Choroid plexus epithelial cell (primary cell): ENCODE data around the gene PAWR.

Experiments used
- DNase-seq: peaks from one replicate; pipeline ENCODE4 v3.0.0-alpha.2; 2010; ENCODE audit warnings: low read depth
- H3K4me3 ChIP-seq: 2 replicates; pipeline ENCODE4 v1.5.1; 2011; ENCODE audit warnings: low read depth, mild to moderate bottlenecking, control low read depth, low read length, moderate library complexity
- TF ChIP-seq, protein P1 (sequence below): conservative IDR thresholded peaks from 2 replicates; pipeline ENCODE4 v1.5.1; 2011; ENCODE audit warnings: low read depth, mild to moderate bottlenecking, control low read depth, inconsistent platforms, low read length, moderate library complexity

The PAWR gene

GRCh38 chr12:79560225-79560889 is 130.4 kb downstream of the PAWR start:
- H3K4me3 ChIP-seq, result no peak overlapping the region
- DNase-seq, result peak; percentile 5
- TF ChIP-seq, protein P1, sequence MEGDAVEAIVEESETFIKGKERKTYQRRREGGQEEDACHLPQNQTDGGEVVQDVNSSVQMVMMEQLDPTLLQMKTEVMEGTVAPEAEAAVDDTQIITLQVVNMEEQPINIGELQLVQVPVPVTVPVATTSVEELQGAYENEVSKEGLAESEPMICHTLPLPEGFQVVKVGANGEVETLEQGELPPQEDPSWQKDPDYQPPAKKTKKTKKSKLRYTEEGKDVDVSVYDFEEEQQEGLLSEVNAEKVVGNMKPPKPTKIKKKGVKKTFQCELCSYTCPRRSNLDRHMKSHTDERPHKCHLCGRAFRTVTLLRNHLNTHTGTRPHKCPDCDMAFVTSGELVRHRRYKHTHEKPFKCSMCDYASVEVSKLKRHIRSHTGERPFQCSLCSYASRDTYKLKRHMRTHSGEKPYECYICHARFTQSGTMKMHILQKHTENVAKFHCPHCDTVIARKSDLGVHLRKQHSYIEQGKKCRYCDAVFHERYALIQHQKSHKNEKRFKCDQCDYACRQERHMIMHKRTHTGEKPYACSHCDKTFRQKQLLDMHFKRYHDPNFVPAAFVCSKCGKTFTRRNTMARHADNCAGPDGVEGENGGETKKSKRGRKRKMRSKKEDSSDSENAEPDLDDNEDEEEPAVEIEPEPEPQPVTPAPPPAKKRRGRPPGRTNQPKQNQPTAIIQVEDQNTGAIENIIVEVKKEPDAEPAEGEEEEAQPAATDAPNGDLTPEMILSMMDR, result no peak

- no peak overlapping the region for H3K4me3 ChIP-seq
- TF ChIP-seq, protein P1, result no peak
- DNase-seq, result peak; percentile 9
Observed at GRCh38 chr12:79559591-79559990, 131.2 kb downstream of the PAWR start.

DNA sequence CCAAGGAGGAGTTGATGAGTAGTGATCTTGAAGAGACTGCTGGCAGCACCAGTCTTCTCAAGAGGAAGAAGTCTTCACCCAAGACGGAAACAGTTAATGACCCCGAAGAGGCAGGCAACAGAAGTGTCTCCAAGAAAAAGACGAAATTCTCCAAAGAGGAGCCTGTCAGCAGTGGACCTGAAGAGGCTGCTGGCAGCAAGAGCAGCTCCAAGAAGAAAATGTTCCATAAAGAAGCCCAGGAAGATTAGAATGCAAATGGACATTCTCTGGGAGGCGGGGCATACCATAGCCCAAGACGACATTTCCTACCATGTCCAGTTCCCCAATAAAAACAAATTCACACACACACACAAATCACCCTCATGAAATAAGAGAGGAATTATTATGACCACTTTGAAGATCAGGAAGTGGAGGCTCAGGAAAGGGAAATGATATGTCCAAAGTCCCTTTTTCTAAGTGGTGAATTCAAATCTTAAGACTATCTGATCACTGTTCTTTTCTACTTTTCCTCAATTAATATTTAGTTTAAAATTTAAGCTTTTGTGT is 131.8 kb downstream of the PAWR start:
- H3K4me3 ChIP-seq, result no peak overlapping the region
- TF ChIP-seq, protein P1, result no peak
- DNase-seq, result peak; percentile 11

- peak; percentile 70 for DNase-seq
- no peak overlapping the region for H3K4me3 ChIP-seq
- TF ChIP-seq, protein P1, result no peak
Observed at GRCh38 chr12:79557690-79558315, 133.0 kb downstream of the PAWR start.

DNA sequence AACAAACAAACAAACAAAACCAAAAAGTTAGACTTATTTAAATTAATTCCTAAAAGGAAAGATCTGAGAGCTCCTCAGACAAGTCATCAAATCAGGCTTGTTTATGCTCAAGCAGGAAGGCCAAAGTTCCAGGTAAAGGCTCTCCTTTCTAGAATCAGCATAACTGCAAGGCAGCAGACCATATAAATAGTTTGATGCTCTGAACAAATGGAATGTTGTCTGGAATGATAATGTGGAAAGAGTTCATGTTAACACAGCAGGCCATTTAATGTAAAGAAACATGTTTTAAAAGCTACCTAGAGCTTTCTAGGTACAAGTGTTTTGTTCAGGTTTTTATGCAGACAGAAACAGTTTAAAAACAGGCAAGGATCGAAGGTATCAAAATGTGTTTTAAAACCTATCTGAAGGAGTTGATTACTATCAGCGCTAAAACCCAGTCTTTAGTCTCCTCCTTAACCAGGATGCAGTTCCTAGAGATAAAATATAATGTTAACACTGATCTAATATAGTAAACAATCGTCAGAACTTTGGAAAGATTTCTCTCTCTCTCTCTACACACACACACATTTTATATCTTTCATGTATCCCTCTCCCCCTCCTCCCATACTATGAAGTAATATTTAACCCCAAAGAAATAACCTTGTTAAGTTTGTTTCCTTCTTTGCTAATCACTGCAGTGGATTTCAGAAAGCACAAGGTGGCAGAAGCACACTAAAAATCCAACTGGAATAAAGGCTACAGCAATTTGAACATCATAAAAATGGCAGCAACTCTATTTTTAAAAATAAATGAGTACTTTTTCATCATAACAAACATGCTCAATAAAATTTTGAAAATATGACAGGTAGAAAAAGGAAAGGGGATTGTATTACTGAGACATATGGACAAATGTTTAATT is 135.5 kb downstream of the PAWR start:
- TF ChIP-seq, protein P1, result peak; percentile 76
- no peak overlapping the region for H3K4me3 ChIP-seq
- DNase-seq, result peak; percentile 88

DNA sequence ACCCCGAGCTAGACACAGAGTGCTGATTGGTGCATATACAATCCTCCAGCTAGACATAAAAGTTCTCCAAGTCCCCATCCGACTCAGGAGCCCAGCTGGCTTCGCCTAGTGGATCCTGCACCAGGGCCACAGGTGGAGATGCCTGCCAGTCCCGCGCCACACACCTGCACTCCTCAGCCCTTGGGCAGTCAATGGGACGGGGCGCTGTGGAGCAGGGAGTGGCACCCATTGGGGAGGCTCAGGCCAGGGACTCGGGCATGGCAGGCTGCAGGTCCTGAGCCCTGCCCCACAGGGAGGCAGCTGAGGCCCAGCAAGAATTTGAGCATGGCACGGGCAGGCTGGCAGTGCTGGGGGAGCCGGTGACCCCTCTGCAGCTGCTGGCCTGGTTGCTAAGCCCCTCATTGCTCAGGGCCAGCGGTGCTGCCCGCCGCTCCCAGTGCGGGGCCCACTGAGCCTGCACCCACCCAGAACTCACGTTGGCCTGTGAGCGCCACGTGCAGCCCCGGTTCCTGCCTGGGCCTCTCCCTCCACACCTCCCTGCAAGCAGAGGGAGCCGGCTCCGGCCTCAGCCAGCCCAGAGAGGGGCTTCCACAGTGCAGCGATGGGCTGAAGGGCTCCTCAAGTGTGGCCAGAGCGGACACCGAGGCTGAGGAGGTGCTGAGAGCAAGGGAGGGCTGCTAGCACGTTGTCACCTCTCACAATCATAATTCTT is 136.7 kb downstream of the PAWR start:
- TF ChIP-seq, protein P1, result no peak

More for the DNA sequence above, 136.7 kb downstream of the PAWR start:
- DNase-seq, result no peak
- H3K4me3 ChIP-seq, result no peak overlapping the region
